ENCODE measurements around the gene PTPA.
"Not testable (repeated sequence)": the region's sequence is repeated elsewhere in the genome, so short reads cannot be mapped to it uniquely, and the experiment has no call there.

PTPA gene

GRCh38 chr9:129184219-129184524 is 73.0 kb downstream of the PTPA start:
- no peak for TF ChIP-seq CTCF (IDR thresholded peaks at IDR 0.05; ENCODE audit: low read depth, low read length, missing control alignments)
- Histone ChIP-seq H3K27me3 (replicated peaks) (no peaks in the 10 kb centered on the region), H3K4me3 (ENCODE audit: low read depth, low read length) (no peak overlapping the region), H3K27ac (no peak overlapping the region), H3K36me3 (replicated peaks) (no peaks in the 10 kb centered on the region)
- DNase-seq, result no peak
- in situ Hi-C loops (cut with HindIII; ENCODE audit: low pct_ligation_motif_present, low sequenced_read_pairs), result no loop called here

GRCh38 chr9:129184596-129185122 is 73.4 kb downstream of the PTPA start:
- H3K36me3 ChIP-seq (replicated peaks), result no peaks in the 10 kb centered on the region
- in situ Hi-C loops (cut with HindIII; ENCODE audit: low pct_ligation_motif_present, low sequenced_read_pairs), result no loop called here
- H3K27ac ChIP-seq, result no peak overlapping the region
- no peaks in the 10 kb centered on the region for H3K27me3 ChIP-seq (replicated peaks)
- no peak overlapping the region for H3K4me3 ChIP-seq (ENCODE audit: low read depth, low read length)
- no peak for TF ChIP-seq CTCF (IDR thresholded peaks at IDR 0.05; ENCODE audit: low read depth, low read length, missing control alignments)
- no peak for DNase-seq

GRCh38 chr9:129185402-129185801 is 74.2 kb downstream of the PTPA start:
- no peak for DNase-seq
- no peak overlapping the region for H3K4me3 ChIP-seq (ENCODE audit: low read depth, low read length)
- no peaks in the 10 kb centered on the region for H3K27me3 ChIP-seq (replicated peaks)
- no peak for TF ChIP-seq CTCF (IDR thresholded peaks at IDR 0.05; ENCODE audit: low read depth, low read length, missing control alignments)
- in situ Hi-C loops (cut with HindIII; ENCODE audit: low pct_ligation_motif_present, low sequenced_read_pairs), result no loop called here
- no peaks in the 10 kb centered on the region for H3K36me3 ChIP-seq (replicated peaks)
- no peak overlapping the region for H3K27ac ChIP-seq

GRCh38 chr9:129185991-129186390 is 74.8 kb downstream of the PTPA start:
- H3K27ac ChIP-seq, result no peak overlapping the region
- H3K27me3 ChIP-seq (replicated peaks), result no peaks in the 10 kb centered on the region
- no peak overlapping the region for H3K4me3 ChIP-seq (ENCODE audit: low read depth, low read length)
- DNase-seq, result no peak
- H3K36me3 ChIP-seq (replicated peaks), result no peaks in the 10 kb centered on the region
- no peak for TF ChIP-seq CTCF (IDR thresholded peaks at IDR 0.05; ENCODE audit: low read depth, low read length, missing control alignments)
- in situ Hi-C loops (cut with HindIII; ENCODE audit: low pct_ligation_motif_present, low sequenced_read_pairs), result no loop called here

GRCh38 chr9:129187042-129187441 is 75.8 kb downstream of the PTPA start:
- Histone ChIP-seq H3K27ac (no peak overlapping the region), H3K36me3 (replicated peaks) (no peaks in the 10 kb centered on the region), H3K4me3 (ENCODE audit: low read depth, low read length) (no peak overlapping the region), H3K27me3 (replicated peaks) (no peaks in the 10 kb centered on the region)
- no peak for DNase-seq
- TF ChIP-seq CTCF (IDR thresholded peaks at IDR 0.05; ENCODE audit: low read depth, low read length, missing control alignments), result no peak
- in situ Hi-C loops (cut with HindIII; ENCODE audit: low pct_ligation_motif_present, low sequenced_read_pairs), result no loop called here

GRCh38 chr9:129189971-129190370 is 78.8 kb downstream of the PTPA start:
- H3K27ac ChIP-seq; in situ Hi-C loops (cut with HindIII; ENCODE audit: low pct_ligation_motif_present, low sequenced_read_pairs); DNase-seq; H3K4me3 ChIP-seq (ENCODE audit: low read depth, low read length); H3K27me3 ChIP-seq (replicated peaks); H3K36me3 ChIP-seq (replicated peaks): not testable (repeated sequence)

Measured in brain microvascular endothelial cell (primary cell).